Measurements from ENCODE around the gene USP47.

GRCh38 chr11:11827272-11827671 is 14.5 kb upstream of the USP47 start:
- TF ChIP-seq, protein P1, sequence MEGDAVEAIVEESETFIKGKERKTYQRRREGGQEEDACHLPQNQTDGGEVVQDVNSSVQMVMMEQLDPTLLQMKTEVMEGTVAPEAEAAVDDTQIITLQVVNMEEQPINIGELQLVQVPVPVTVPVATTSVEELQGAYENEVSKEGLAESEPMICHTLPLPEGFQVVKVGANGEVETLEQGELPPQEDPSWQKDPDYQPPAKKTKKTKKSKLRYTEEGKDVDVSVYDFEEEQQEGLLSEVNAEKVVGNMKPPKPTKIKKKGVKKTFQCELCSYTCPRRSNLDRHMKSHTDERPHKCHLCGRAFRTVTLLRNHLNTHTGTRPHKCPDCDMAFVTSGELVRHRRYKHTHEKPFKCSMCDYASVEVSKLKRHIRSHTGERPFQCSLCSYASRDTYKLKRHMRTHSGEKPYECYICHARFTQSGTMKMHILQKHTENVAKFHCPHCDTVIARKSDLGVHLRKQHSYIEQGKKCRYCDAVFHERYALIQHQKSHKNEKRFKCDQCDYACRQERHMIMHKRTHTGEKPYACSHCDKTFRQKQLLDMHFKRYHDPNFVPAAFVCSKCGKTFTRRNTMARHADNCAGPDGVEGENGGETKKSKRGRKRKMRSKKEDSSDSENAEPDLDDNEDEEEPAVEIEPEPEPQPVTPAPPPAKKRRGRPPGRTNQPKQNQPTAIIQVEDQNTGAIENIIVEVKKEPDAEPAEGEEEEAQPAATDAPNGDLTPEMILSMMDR (IDR thresholded peaks at IDR 0.05; ENCODE audit: low read depth, low read length): no peak
- TF ChIP-seq POLR2A (IDR thresholded peaks at IDR 0.05; ENCODE audit: extremely low read depth, insufficient read length): no peak
